NCI-H774 (cell line): ENCODE measurements around the gene ARL4A.
"Not testable (repeated sequence)": the region's sequence is repeated elsewhere in the genome, so short reads cannot be mapped to it uniquely, and the experiment has no call there.

Experiments used
- DNase-seq: peaks from one replicate; lab custom pipeline; 2025; lab: John Stamatoyannopoulos, UW

The ARL4A gene

DNA sequence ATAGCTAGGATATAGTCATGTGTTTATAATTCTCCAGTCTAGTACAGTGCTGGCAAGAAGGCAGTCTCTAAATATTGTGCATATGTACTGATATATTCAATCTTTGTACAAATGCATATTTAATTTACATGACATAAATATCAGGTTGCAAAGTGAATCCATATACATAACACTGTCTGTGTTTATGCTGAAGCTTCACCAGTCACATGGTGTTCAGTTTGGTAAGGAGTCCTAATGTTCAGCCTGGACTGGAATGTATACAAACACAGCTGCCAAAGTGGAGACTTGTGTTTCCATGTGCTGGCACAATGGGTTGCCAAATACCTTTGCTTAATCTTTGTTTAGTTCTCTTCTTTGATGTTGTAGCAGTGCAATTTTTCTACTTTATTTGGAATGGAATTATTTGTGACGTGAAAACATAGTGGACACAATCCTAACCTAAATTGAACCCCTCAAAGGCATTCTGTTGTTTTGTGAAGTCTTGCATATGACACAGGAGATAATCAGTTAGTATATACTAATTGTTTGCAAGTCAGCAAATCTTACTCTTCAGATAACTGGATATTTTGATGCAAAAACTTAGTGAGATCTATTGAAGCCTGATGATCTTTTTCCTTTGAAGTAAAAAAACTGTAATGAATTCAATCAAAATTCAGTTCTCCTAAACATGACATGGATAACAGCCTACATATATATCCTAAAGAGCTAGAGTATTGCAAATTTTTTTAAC is 17.3 kb upstream of the ARL4A start:
- no peak for DNase-seq

DNA sequence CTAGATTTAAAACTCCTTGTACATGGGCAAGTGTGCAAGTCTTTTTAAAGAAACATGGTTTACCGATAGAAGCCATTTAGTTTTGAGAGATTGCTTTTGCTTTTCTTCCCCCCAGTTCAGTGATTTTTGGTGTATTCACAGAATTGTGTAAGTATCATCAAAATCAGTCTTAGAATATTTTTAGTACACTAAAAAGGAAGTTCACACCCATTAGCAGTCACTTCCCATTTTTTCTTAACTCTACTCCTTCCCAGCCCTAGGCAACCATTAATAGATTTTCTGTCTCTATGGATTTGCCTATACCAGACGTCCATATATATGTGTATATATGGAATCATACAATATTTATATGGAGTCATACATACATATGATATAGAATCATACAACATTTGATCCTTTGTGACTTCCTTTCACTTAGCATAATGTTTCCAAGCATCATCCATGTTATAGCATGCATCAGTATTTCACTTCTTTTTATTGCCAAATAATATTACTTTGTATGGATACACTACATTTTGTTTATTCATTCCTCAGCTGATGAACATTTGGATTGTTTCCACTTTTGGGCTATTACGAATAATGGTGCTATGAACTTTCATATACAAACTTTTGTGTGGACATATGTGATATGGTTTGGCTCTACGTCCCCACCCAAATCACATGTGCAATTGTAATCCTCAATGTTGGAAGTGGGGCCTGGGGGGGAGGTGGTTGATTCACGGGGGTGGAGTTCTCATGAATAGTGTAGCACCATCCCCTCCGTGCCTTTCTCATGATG is 16.5 kb upstream of the ARL4A start:
- DNase-seq: no peak

DNA sequence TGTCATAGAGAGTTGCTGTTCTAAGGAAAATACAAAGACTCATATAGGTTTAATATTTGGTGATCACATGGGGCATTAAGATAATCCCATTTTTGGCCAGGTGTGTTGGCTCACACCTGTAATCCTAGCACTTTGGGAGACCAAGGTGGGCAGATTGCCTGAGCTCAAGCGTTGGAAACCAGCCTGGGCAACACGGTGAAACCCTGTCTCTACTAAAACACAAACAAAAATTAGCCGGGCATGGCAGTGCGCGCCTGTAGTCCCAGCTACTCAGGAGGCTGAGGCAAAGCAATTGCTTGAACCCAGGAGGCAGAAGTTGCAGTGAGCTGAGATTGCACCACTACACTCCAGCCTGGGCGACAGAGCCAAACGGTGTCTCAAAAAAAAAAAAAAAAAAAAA is 14.0 kb upstream of the ARL4A start:
- DNase-seq: not testable (repeated sequence)

DNA sequence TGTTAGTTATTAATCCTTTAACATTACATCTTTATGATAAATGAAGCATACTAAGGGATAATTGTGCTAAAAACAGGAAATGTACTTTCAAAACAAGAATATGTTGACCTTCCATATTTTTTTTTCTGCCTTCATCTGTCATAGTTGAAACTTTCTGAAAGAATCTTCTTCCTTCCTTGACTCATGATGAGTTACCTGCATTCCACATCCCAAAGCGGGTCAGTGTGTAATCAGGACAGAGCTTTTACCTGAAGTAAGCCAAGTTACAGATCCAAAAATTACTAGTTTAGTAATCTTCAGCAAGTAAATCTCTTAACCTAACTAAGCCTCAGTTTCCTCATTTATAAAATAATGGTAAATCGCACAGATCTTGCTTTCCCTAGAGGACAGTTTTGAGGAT is 13.4 kb upstream of the ARL4A start:
- DNase-seq: no peak

DNA sequence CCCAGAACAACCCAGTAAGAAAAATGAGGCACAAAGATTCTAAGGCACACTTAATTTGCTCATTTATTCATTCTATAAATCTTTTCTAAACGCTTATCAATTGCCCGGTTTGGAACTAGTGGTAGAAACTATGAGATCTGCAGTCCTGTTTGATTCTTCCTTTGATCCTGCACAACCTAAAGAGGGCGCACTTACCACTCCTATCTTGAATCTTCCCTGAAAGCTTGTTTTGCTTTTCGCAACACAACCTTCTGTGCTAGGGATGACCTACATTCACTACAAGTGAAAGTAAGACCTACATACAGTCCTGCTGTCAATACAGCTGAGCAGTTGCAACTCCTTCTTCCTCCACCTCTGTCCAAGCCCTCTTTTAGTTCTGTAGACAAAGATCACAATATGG is 12.6 kb upstream of the ARL4A start:
- no peak for DNase-seq

DNA sequence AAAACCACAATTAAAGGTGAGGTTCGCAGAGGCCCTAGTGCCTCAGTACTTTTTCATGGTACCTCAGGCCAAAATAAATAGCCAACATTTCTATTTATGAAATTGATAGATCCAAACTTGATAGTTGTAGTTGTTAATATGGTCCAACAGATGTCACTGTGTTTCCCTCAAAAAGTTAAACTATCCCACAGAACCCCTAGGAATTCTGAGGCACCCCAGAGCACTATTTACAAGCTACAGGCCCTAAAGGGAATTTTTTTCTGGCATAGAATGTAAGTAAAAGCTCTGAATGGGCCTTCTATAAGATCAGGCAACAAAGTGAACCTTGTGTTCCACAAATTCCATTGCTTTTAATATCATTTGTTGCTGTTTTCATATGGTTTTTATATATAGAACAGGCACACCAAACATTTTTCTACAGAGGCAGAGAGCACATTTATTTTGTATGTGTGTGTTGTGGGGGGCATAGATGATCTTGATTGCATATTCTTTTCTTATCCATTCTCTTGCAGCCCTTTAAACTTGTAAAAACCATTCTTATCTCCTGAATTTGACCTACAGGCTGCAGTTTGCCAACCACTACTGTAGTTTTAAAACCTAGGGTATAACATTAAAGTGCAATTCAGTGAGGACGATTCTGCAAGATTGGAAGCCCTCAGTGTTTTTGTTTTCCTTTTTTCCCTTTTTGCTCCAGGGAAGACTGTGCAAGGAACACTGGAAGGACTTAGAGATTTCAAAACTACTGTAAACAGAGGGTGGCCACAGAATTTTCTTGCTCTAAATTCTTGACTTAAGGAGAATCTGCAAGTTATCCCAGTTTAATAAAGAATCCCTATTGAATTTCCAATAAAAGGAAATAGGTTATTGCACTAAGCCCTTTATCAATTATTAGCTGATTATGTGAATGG is 3.5 kb upstream of the ARL4A start:
- no peak for DNase-seq

DNA sequence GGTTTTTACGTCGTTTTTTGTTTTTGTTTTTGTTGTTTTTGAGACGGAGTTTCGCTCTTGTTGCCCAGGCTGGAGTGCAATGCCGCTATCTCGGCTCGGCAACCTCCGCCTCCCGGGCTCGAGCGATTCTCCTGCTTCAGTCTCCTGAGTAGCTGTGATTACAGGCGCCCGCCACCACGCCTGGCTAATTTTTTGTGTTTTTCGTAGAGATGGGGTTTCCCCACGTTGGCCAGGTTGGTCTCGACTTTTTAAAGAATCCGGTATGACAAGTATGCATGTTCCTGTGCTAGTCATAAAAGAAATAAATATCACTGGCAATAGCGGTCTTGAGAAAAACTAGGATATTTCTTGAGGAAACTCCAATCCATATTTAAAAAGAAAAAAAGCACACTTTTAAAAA is 2.7 kb upstream of the ARL4A start:
- no peak for DNase-seq

DNA sequence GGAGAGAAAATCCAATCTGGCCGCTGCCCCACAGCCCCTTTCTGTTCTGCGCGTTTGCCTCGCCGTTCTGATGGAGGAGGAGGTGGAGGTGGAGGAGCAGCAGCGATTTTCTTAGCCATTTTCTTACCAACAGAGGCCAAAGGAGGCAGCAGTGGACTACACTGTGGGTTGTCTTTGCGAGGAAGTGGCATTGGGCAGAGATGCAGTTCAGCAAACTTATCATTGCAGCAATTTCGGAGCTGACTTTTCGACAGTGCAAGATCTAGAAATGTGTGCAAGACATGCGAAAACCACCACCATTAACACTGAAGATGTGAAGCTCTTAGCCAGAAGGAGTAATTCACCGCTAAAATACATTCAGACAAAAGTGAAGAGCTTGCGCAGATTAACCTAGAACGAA is 1.9 kb upstream of the ARL4A start:
- no peak for DNase-seq

DNA sequence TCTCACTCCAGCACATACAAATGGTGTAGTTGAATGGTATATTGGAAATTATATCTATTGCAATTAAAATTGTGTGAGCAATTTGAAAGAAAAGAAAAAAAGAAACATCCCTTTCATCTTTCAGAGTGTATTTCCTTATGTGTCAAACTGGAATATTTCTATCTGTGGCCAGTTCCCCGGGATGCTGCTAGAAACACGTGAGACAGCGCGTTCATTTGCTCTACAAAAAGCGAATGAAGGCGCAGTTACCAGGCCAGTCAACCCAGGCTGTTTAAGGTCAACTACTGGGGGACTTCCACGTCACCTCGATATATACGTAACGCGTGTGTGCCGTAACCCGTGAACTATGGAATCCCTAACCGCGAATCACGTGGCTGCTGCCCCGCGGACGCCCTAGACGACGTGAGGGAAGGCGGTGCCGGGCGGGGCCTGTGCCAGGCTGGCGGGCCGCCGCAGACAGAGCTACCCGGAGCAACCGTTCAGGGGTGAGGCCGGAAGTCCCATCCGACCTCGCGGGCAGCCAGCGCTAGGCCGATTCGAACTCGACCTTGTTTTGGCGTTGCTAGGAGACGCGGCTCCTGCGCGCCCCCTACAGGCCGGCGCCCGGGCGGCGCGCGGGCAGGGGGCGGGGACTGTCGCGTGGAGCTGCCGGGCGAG is 1.1 kb upstream of the ARL4A start:
- peak; percentile 95 for DNase-seq

DNA sequence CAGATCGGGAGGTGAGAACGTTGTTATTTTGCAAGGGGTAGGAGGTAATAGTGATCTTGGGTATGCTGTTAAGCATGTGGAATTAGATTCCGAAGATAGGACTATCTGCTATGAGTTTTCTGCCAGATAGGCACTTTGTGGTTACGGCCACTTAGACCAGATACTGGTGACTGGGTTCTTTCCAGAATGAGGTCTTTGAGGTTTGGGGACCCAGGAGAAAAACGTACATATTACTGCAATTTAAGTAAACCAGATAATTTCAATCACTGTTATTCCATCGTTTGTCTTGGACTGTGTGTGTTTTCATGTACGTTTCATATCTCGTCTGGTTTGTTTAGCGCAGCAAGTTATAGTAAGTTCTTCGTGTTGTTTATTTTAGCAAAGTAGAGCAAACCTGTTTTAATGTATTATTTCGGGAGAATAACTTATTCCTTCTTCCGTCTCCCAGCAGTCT is 312 bp downstream of the ARL4A start:
- no peak for DNase-seq

DNA sequence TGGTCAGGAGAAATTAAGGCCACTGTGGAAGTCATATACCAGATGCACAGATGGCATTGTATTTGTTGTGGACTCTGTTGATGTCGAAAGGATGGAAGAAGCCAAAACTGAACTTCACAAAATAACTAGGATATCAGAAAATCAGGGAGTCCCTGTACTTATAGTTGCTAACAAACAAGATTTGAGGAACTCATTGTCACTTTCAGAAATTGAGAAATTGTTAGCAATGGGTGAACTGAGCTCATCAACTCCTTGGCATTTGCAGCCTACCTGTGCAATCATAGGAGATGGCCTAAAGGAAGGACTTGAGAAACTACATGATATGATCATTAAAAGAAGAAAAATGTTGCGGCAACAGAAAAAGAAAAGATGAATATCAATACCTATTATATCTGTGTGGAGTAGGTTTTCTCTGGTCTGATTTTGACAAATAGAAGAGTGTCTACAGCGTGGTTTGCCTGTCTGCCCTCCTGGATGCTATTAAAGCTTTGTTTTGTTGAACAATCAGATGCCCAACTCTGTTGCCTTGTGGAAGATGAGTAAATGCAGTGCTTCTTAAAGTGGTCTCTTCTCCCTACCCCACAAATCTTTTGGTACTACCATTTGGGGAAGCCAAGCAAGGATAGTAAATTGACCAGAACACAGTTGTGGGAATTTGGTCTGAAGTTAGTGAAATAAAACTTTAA is 1.2 kb downstream of the ARL4A start:
- DNase-seq: not testable (repeated sequence)

DNA sequence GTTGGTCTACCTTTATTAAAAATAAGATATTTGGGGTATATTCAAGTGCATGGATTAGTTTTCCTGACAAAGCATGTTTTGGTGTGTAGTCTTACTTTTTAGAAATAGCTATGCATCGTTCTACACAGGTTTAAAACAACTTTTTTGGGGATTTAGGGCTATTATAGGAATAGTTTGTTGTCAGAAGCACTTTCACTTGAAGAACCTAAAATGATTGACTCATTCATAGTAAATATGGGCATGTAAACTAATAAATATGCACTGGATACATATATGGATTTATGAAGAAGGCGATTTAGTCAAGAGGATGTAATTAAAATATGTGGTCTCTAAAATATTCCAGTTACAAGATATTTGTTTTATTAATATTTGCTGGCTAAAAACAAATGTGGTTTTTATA is 2.0 kb downstream of the ARL4A start:
- no peak for DNase-seq

DNA sequence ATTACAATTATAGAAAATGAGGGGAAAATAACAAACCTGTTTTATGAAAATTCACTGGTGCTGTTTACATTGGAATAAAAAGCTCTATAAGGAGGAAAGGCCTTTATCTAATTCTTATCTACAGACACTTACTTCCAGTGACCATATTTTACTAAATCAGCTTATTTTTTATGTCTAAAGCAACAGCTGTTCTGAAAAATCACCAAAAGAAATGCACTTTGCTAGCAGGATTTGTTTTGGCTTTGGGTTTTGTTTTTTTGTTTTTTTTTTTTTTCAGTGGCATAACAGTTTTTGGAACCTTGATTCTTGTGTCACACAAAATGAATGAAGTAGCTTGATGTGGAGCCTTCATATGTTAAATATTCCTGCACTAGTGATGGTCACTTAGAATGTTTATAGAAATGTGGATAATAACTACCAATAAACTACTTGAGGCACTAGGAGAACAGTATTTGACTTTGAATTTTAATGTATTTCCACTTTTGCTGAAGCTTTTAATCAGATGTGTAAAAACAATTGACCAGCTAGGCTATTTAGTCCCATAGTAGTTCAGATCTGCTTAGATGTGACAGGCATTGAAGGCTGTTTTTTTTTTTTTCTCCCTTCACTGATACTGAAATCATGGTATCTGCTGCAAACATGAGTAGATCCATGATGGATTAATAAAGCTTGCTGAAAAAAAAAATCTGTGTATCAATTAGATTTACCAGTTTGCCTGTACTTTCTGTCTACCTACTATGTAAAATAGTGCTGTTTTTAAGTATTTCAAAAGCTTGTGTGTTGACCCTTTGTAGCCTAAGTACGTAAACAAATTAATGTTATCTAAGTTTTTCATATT is 2.8 kb downstream of the ARL4A start:
- DNase-seq: no peak

DNA sequence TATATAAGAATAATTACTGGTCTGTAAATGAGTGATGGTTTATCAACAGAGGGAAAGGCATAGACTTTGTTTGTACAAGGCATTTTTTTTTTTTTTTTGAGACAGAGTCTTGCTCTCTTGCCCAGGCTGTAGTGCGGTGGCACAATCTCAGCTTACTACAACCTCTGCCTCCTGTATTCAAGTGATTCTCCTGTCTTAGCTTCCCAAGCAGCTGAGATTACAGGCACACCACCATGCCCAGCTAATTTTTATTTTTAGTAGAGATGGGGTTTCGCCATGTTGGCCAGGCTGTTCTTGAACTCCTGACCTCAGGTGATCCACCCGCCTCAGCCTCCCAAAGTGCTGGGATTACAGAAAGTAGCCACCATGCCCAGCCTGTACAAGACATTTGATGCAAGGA is 4.0 kb downstream of the ARL4A start:
- not testable (repeated sequence) for DNase-seq

DNA sequence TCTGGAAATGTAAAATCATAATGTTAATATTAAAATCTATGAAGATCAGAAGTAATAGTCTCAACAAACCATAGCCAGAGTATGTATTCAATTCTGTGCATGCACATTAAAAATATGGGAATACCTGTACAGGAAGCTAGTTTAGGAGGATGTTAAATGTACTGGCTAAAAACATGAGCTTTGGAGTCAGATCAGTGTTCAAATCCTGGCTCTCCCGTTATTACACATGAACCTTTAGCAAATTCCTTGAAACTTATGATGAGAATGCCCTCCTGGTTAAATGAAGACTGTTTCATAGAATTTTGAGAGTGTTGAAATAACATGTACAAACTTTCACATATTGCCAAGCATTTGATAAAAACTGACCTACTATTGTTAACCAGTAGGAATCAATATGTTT is 4.6 kb downstream of the ARL4A start:
- no peak for DNase-seq

DNA sequence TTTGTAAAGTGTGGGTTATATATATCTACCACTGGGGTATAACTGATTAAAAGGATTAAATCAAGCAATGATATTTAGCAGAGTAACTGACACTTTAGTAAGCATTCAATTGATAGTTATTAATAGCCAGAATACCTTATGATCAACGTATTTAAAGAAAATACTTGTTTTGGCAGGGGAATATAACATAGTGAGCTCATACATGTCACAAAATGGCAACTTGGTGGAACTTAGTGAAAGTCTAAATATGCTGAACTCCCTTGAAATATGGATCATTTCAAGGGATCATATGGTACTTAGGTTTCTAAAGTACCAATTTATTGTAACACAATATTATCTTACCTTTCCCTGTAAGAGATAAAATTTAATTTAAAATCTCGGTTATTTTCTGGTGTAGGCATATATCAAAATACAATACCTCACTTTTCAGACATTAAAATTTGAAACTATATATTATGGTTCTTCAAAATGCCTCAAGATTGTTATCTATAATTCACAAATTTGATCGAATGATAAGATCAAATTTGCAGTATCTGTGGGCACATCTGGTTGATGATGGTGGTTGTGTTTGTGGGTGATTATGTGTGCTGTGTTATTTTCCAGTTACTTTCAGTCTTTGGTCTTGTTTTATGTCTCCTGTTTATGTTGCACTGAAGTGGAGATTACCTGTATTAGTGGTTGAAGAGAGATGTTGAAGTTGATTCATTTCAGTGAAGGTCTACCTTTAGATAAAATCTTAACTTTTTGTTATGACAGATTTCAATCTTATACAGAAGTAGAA is 5.2 kb downstream of the ARL4A start:
- DNase-seq: no peak

DNA sequence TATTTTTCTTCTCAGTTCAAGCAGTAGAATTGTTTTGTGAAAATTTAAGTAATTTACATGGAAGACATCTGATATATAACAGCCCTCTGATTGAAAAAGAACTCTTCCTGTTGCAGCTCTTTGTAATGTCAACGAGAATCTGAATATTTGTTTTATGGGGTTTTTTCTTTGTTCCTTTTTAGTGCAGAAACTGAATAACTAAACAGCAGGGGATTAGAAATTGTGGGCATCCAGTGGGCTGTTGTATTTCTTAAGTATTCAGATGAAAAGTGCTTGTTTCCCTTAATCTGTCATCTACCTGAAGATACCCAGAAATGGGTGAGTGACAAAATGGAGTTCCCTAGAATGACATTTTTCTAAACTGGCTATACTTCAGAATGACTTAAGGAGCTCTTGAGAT is 7.4 kb downstream of the ARL4A start:
- DNase-seq: no peak

DNA sequence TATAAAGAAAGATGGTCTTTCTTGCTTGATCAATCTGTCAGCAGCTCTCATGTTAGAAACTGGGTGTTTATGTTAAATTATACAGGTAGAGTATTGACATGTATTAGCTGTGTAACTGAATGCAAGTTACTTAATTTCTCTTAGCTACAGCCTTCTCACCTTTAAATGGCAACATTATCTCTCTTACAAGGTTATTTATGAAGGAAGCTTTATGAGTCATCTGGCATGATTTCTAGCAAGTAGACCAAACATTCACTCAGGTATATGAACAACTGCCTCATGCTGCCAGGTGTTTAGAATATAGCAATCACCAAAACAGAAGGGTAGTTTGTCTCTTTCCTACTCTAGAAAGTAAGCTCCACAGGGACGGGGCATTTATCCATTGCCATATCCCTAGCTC is 8.5 kb downstream of the ARL4A start:
- DNase-seq: no peak

DNA sequence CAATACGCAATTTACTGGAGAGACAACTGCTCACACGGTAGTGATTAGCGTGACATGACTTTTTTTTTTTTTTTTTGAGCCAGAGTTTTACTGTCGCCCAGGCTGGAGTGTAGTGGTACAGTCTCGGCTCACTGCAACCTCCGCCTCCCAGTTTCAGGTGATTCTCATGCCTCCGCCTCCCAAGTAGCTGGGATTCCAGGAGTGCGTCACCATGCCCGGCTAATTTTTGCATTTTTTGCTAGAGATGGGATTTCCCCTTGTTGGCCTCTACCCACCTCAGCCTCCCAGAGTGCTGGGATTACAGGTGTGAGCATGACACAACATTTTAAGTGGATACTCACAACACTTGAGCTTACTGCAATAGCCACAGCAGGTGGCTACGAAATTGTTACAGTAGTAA is 11.9 kb downstream of the ARL4A start:
- no peak for DNase-seq

DNA sequence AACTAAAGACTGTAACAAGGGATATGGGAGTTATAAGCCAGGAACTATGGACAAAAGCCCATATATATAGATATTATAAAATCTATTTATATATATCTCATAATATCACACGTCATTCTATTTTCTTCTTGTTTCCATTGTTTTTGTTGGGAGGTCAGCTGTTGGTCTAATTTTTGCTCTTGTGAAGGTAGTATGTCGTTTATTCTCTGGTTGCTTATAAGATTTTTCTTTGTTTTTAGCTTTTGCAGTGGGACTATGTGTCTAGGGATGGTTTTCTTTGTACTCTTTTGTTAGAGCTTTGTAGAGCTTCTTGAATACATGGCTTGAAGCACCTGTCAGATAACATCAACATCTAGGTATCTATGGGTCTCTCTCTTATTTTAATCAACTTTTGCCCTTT is 14.0 kb downstream of the ARL4A start:
- DNase-seq: no peak
